Upper lobe of left lung (tissue), 4 donors: Measurements from ENCODE around the gene LMF2.

Experiments
- CTCF ChIP-seq, 6 experiments: fragments of 450-650 bp in 4 of 6; fragments of 200-600 bp in 2 of 6; sonication (generic) in 2 of 6; IDR thresholded peaks; one replicate each; pipeline ENCODE4 v1.5.1; 2016 to 2019; ENCODE audit warnings: antibody characterized with exemption in 6 of 6
- EP300 ChIP-seq, 4 donors: sonication (generic); formaldehyde crosslinking; IDR thresholded peaks; one replicate each; pipeline ENCODE4 v1.5.1; 2017; ENCODE audit warnings: antibody characterized with exemption in 4 of 4, control low read depth in 2 of 4
- POLR2A ChIP-seq, 4 donors: fragments of 450-650 bp; IDR thresholded peaks; one replicate each; pipeline ENCODE4 v1.5.1; 2016 to 2017; ENCODE audit warnings: antibody characterized with exemption in 4 of 4, mild to moderate bottlenecking in 2 of 4
- POLR2AphosphoS5 ChIP-seq, 2 donors: sonication (generic); formaldehyde crosslinking; IDR thresholded peaks; one replicate each; pipeline ENCODE4 v1.5.1; 2017; ENCODE audit warnings: antibody characterized with exemption in 2 of 2

- TF ChIP-seq EP300 (IDR thresholded peaks at IDR 0.05) (no peak), CTCF (IDR thresholded peaks at IDR 0.05) (no peak), POLR2A (IDR thresholded peaks at IDR 0.05) (no peak), POLR2AphosphoS5 (IDR thresholded peaks at IDR 0.05) (no peak)
Measured at GRCh38 chr22:50476868-50477267, 30.6 kb downstream of the LMF2 start.
